H9 (cell line): ENCODE data around the gene CSTPP1. TPM values are rescaled to one million over a fixed set of nuclear protein-coding genes. Genes with fewer than 3 reads are reported as not detected.

ENCODE experiments used
- DNase-seq: peaks from one replicate; pipeline ENCODE4 v3.0.0-alpha.2; 2017
- H2AFZ ChIP-seq: one replicate; pipeline ENCODE4 v1.6.1; 2013; ENCODE audit warnings: mild to moderate bottlenecking, low read length, control low read depth, moderate library complexity
- H2AK5ac ChIP-seq: 2 replicates; pipeline ENCODE4 v1.6.1; 2013; ENCODE audit warnings: low read length, control low read depth, mixed read lengths; ENCODE audit not compliant: insufficient read length
- H2BK120ac ChIP-seq: one replicate; pipeline ENCODE4 v1.6.1; 2013; ENCODE audit warnings: low read depth, mild to moderate bottlenecking, low read length, control low read depth, inconsistent platforms; ENCODE audit not compliant: poor library complexity, severe bottlenecking
- H2BK12ac ChIP-seq: 2 replicates; pipeline ENCODE4 v1.6.1; 2013; ENCODE audit warnings: low read length, control low read depth, mixed read lengths, low read depth; ENCODE audit not compliant: insufficient read length
- H2BK15ac ChIP-seq: 2 replicates; pipeline ENCODE4 v1.6.1; 2013; ENCODE audit warnings: low read depth, low read length, control low read depth
- H2BK20ac ChIP-seq: one replicate; pipeline ENCODE4 v1.6.1; 2013; ENCODE audit warnings: low read depth, mild to moderate bottlenecking, low read length, control low read depth, inconsistent platforms; ENCODE audit not compliant: poor library complexity, severe bottlenecking
- H2BK5ac ChIP-seq: 2 replicates; pipeline ENCODE4 v1.6.1; 2013; ENCODE audit warnings: low read length, control low read depth, mixed read lengths; ENCODE audit not compliant: insufficient read length
- H3K14ac ChIP-seq: 2 replicates; pipeline ENCODE4 v1.6.1; 2013; ENCODE audit warnings: low read length, control low read depth; ENCODE audit not compliant: insufficient read depth
- H3K18ac ChIP-seq: 2 replicates; pipeline ENCODE4 v1.6.1; 2013; ENCODE audit warnings: low read depth, mild to moderate bottlenecking, mixed read lengths, low read length, control low read depth; ENCODE audit not compliant: insufficient read length
- H3K23ac ChIP-seq: 2 replicates; pipeline ENCODE4 v1.6.1; 2013; ENCODE audit warnings: low read length, control low read depth, mixed read lengths, low read depth; ENCODE audit not compliant: insufficient read length
- H3K23me2 ChIP-seq: 2 replicates; pipeline ENCODE4 v1.6.1; 2013; ENCODE audit warnings: low read depth, mild to moderate bottlenecking, mixed read lengths, low read length, control low read depth; ENCODE audit not compliant: insufficient read length, poor library complexity, severe bottlenecking
- H3K27ac ChIP-seq: 2 replicates; pipeline ENCODE4 v1.5.1; 2013; ENCODE audit warnings: low read length, control low read depth, mixed read lengths, low read depth; ENCODE audit not compliant: insufficient read length
- H3K27me3 ChIP-seq: 2 replicates; pipeline ENCODE4 v1.6.1; 2013; ENCODE audit warnings: low read length, control low read depth, inconsistent platforms; ENCODE audit not compliant: insufficient read depth
- H3K4ac ChIP-seq: 2 replicates; pipeline ENCODE4 v1.6.1; 2013; ENCODE audit warnings: low read depth, mild to moderate bottlenecking, control low read depth, inconsistent platforms, low read length, moderate library complexity
- H3K4me1 ChIP-seq: 2 replicates; pipeline ENCODE4 v1.6.1; 2013; ENCODE audit warnings: low read length, control low read depth, inconsistent platforms; ENCODE audit not compliant: insufficient read depth
- H3K4me2 ChIP-seq: 2 replicates; pipeline ENCODE4 v1.6.1; 2013; ENCODE audit warnings: low read length, control low read depth, mixed read lengths; ENCODE audit not compliant: insufficient read length, insufficient read depth
- H3K56ac ChIP-seq: 2 replicates; pipeline ENCODE4 v1.6.1; 2013; ENCODE audit warnings: low read depth, mild to moderate bottlenecking, mixed read lengths, low read length, control low read depth; ENCODE audit not compliant: insufficient read length
- H3K79me1 ChIP-seq: 2 replicates; pipeline ENCODE4 v1.6.1; 2013; ENCODE audit warnings: low read depth, mild to moderate bottlenecking, moderate library complexity, low read length, control low read depth, inconsistent platforms; ENCODE audit not compliant: insufficient read depth, poor library complexity, severe bottlenecking
- H3K79me2 ChIP-seq: 2 replicates; pipeline ENCODE4 v1.6.1; 2013; ENCODE audit warnings: low read length, control low read depth, inconsistent platforms; ENCODE audit not compliant: insufficient read depth
- H3K9ac ChIP-seq: 2 replicates; pipeline ENCODE4 v1.6.1; 2013; ENCODE audit warnings: low read length, control low read depth, mixed read lengths; ENCODE audit not compliant: insufficient read length; ENCODE audit errors: extremely low read depth
- H3K9me3 ChIP-seq: one replicate; pipeline ENCODE4 v1.6.1; 2013; ENCODE audit warnings: low read depth, low read length, inconsistent platforms; ENCODE audit not compliant: control insufficient read depth
- H3T11ph ChIP-seq: one replicate; pipeline ENCODE4 v1.6.1; 2013; ENCODE audit warnings: mild to moderate bottlenecking, low read length, control low read depth, inconsistent platforms
- H4K20me1 ChIP-seq: one replicate; pipeline ENCODE4 v1.6.1; 2013; ENCODE audit not compliant: control insufficient read depth, insufficient read length, insufficient read depth
- H4K5ac ChIP-seq: 2 replicates; pipeline ENCODE4 v1.6.1; 2013; ENCODE audit warnings: low read depth, mild to moderate bottlenecking, mixed read lengths, low read length, control low read depth; ENCODE audit not compliant: insufficient read length
- H4K8ac ChIP-seq: replicated peaks from 2 replicates; pipeline ENCODE4 v1.6.1; 2013; ENCODE audit warnings: low read length, control low read depth, mixed read lengths, low read depth; ENCODE audit not compliant: insufficient read length
- H4K91ac ChIP-seq: 2 replicates; pipeline ENCODE4 v1.6.1; 2013; ENCODE audit warnings: low read depth, mild to moderate bottlenecking, moderate library complexity, mixed read lengths, low read length, control low read depth; ENCODE audit not compliant: insufficient read length
- H3K27ac Mint-ChIP-seq, 3 experiments: 2 replicates in 2 of 3; 3 replicates in 1 of 3; pipeline ENCODE4 v1.8.0; 2020 to 2021; ENCODE audit warnings: mixed read lengths in 3 of 3, mild to moderate bottlenecking in 1 of 3, moderate library complexity in 1 of 3
- H3K27me3 Mint-ChIP-seq: 2 replicates; pipeline ENCODE4 v1.8.0; 2021; ENCODE audit warnings: low read depth, mild to moderate bottlenecking, moderate library complexity, mixed read lengths
- H3K36me3 Mint-ChIP-seq, 3 experiments: 2 replicates in 2 of 3; 3 replicates in 1 of 3; pipeline ENCODE4 v1.8.0; 2020 to 2021; ENCODE audit warnings: low read depth in 3 of 3, mixed read lengths in 3 of 3; ENCODE audit not compliant: insufficient read depth in 1 of 3
- H3K4me1 Mint-ChIP-seq, 2 experiments: 2 replicates each; pipeline ENCODE4 v1.8.0; 2020; ENCODE audit warnings: mixed read lengths in 2 of 2
- H3K4me3 Mint-ChIP-seq, 2 experiments: 2 replicates in 1 of 2; 3 replicates in 1 of 2; pipeline ENCODE4 v1.8.0; 2020 to 2021; ENCODE audit warnings: mild to moderate bottlenecking in 2 of 2, mixed read lengths in 2 of 2, moderate library complexity in 1 of 2
- H3K9me3 Mint-ChIP-seq, 2 experiments: 2 replicates in 1 of 2; 3 replicates in 1 of 2; pipeline ENCODE4 v1.8.0; 2020; ENCODE audit warnings: mild to moderate bottlenecking in 2 of 2, mixed read lengths in 2 of 2, moderate library complexity in 1 of 2
- WGBS: extraction: QIAGEN DNeasy Blood & Tissue Kit; methylation state at CpG from one replicate; pipeline ENCODE4 v1.1.7; 2013; ENCODE audit warnings: missing lambda C conversion rate, low lambda C conversion rate, mixed read lengths; ENCODE audit not compliant: insufficient read length; ENCODE audit errors: extremely low coverage; 5-methylcytosine and 5-hydroxymethylcytosine counted together
- total RNA-seq: library from RNA; stranded (reverse); gene quantifications from 2 replicates; pipeline ENCODE4 v1.2.1, GENCODE V29; 2021
- TF ChIP-seq, protein P1 (sequence below): fragments of 200-600 bp; sonication (generic); conservative IDR thresholded peaks from 3 replicates; pipeline ENCODE4 v1.8.0; 2021; ENCODE audit warnings: antibody characterized with exemption, mild to moderate bottlenecking

CSTPP1 gene
- total RNA-seq, 1 experiment from 2014 or later = 21.2 TPM

DNA sequence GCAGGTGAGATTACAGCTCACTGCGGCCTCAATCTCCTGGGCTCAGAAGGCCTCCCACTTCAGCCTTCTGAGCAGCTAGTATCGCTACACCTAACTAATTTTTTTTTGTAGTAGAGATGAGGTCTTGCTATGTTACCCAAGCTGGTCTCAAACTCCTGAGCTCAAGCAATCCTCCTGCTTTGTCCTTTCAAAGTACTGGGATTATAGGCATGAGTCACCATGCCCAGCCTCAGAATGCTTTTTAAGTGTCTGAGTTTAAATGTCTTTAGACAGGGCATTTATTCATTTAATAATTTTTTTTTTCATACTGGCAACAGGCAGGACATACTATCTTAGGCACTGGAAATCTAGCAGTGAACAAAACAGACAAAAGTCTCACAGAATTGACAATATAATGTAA, 45.9 kb upstream of the CSTPP1 start:
- no peak overlapping the region for H3K14ac ChIP-seq
- no peak overlapping the region for H3K4ac ChIP-seq
- peaks cover 3% of the 10 kb centered on the region for H4K20me1 ChIP-seq
- Mint-ChIP-seq H3K27me3 (no peaks in the 10 kb centered on the region), H3K4me3 (no peak overlapping the region), H3K36me3 (peaks cover 37 to 45% (median 43%) of the 10 kb centered on the region in 3 experiments), H3K9me3 (peaks cover 0 to 4% of the 10 kb centered on the region in 2 experiments; a peak in 1 of 5 replicates), H3K4me1 (peaks cover 0 to 3% of the 10 kb centered on the region in 2 experiments; a peak in 1 of 4 replicates), H3K27ac (no peak overlapping the region)
- H3K23me2 ChIP-seq = no peaks in the 10 kb centered on the region
- no peak overlapping the region for H3T11ph ChIP-seq
- H3K4me1 ChIP-seq = no peaks in the 10 kb centered on the region
- no peak overlapping the region for H3K23ac ChIP-seq
- no peak overlapping the region for H3K18ac ChIP-seq
- H3K79me2 ChIP-seq = no peaks in the 10 kb centered on the region
- no CpG with 5 or more reads among the region's 2 CpGs for WGBS
- H3K27me3 ChIP-seq = no peaks in the 10 kb centered on the region
- no peak overlapping the region for H2AK5ac ChIP-seq
- no peak overlapping the region for H4K91ac ChIP-seq
- H3K9ac ChIP-seq = no peak overlapping the region
- no peak for DNase-seq
- no peak overlapping the region for H2BK120ac ChIP-seq
- no peak overlapping the region for H2BK5ac ChIP-seq
- H3K9me3 ChIP-seq = no peaks in the 10 kb centered on the region
- no peak overlapping the region for H2BK15ac ChIP-seq
- no peak overlapping the region for H3K27ac ChIP-seq
- H4K8ac ChIP-seq = no peak overlapping the region
- no peaks in the 10 kb centered on the region for H3K79me1 ChIP-seq
- no peak overlapping the region for H2BK12ac ChIP-seq
- no peak overlapping the region for H2BK20ac ChIP-seq
- TF ChIP-seq, protein P1, sequence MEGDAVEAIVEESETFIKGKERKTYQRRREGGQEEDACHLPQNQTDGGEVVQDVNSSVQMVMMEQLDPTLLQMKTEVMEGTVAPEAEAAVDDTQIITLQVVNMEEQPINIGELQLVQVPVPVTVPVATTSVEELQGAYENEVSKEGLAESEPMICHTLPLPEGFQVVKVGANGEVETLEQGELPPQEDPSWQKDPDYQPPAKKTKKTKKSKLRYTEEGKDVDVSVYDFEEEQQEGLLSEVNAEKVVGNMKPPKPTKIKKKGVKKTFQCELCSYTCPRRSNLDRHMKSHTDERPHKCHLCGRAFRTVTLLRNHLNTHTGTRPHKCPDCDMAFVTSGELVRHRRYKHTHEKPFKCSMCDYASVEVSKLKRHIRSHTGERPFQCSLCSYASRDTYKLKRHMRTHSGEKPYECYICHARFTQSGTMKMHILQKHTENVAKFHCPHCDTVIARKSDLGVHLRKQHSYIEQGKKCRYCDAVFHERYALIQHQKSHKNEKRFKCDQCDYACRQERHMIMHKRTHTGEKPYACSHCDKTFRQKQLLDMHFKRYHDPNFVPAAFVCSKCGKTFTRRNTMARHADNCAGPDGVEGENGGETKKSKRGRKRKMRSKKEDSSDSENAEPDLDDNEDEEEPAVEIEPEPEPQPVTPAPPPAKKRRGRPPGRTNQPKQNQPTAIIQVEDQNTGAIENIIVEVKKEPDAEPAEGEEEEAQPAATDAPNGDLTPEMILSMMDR = no peak
- no peak overlapping the region for H2AFZ ChIP-seq
- H4K5ac ChIP-seq = no peak overlapping the region
- H3K4me2 ChIP-seq = no peak overlapping the region
- H3K56ac ChIP-seq = no peak overlapping the region
